DMS53 treated with DMSO at 0.1 percent for 48 hours (cell line): Measurements from ENCODE around the gene OSBP2.

Experiments
- DNase-seq: peaks from one replicate; lab custom pipeline; 2025; ENCODE audit not compliant: unreplicated experiment; lab: John Stamatoyannopoulos, UW

The OSBP2 gene

DNA sequence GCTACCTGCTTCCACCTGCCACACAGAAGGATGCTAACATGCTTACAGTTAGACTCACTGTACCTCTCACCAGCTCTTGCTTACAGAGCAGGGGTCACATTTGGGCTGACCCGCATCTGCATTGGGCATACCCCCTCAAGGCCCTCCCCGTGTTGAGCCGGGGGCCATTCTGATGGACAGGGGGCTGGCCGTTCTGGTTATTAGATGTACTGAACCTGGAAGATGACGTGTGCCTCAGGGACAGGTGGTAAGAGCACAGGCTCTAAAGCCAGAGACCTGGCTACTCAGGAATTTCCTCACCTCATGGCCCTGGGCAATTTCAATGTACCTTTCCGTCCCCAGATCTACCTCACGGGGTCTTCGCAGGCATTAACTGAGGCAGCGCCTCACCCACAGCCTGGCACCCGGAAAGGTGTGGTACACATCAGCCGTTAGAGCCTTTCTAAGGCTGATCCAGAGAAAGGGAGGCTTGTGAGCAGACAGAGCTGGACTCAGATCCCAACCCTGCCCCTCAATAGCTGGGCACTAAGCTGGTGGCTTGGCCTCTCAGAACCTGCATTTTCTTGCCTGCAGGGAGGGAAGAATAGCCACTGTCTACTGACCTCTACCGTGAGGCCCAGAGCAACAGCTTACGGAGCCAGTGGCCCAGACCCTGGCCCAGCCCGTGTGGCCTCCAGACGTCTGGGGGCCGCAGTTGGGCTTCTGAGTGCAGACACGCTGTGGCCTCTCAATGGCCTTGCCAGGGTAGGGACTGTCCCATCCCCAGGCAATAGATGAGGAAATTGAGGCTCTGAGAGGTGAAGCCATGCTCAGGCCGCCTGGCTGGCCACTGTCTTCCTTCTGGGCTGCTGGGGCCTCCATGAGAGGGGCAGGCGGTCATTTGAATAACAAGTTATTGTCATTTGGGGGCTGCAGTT lies 173.3 kb downstream of the OSBP2 start:
- no peak for DNase-seq

DNA sequence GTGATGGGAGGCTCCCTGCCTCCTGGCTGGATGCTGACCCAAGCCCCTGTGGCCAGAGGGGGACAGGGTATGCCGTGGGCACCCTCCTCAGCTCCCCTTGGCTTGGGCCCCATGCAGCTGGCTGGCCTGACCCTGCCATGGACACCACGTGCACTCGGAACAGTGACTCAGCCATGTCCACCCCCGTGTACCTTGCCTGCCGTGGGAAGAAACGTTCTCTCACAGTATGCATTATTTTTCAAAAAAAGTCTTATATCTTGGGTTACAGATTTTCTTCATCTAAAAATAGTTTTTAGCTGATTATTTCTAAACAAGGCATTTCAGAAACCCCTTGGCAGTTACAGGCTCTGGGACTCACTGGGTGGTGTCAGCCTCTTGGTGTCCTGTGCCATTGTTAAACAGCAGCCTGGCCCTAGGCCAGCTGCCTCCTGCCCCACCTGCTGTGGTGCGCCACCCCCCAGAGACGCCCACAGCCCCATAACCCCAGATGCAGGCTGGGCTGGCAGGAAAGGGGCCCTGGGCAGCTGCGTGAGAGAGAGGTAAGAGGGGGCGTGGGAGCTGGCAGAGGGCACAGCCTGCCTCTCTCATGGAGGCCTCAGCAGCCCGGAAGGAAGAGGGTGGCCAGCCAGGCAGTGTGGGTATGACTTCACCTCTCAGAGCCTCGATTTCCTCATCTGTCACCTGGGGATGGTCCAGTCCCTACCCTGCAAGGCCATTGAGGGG lies 174.2 kb downstream of the OSBP2 start:
- no peak for DNase-seq

DNA sequence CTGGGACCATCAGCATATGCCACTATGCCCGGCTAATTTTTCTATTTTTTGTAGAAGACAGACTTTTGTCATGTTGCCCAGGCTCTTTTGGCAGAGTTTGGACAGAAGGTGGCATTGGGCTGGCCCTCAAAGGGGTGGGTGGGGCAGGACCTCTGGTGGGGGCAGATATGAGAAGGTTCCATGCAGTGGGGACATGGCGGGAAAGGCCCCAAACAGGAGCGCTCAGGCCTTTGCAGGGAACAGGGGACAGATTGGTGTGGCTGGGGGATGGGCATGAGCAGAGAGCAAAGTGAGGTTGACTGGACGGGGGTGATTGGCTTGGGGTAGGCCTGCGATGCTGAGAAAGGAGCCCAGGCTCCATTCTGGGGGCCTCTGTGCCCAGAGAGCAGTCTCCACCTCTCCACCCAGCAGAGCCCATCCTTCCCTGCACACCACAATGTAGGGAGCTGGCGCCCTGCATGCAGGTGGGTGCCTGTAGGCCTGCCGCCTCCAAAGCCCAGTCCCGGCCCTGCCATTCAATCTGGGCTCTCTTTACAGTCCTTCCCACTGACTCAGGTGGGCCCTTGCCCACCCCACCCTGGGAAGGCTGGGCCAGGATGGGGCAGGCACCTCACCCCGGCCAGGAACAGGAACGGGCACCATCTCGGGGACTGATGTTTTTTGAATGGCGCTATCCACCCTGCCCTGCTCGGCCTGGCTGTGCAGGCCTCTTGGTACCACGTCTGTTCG lies 175.2 kb downstream of the OSBP2 start:
- DNase-seq, result no peak

DNA sequence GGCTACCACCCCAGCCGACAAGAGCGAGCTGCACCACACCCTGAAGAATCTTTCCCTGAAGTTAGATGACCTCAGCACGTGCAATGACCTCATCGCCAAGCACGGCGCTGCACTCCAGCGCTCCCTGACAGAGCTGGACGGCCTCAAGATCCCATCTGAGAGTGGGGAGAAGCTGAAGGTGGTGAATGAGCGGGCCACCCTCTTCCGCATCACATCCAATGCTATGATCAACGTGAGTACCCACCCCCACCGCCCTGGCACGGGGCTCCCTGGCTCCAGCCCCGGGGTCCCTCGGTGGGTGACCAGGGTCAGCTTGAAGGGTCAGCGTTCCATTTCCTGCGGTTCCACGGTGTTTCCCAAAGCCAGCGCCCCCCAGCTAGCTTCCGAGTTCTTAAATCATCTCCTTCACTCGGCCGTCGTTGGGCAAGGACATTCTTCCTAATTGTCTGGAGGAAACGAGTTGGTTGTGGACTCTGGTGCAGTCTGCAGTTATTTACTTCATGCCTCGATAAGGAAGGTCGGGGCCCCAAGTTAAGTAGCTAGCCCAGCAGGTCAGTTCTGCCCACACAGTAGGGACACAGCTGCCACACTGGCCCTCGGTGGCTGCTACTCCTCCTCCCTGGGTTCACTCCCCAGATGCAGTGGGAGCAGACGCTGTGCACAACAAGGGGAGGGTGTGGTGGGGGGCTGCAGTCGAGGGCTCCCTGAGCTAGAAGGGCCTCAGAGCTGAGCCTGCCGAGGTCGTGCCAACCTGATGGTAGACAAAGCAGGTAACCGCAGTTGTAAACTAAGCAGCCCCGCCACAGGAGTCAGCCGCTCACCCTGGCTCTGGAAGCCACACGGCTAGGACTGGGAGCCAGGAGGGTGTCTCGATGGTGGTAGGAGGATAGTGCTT lies 176.0 kb downstream of the OSBP2 start:
- DNase-seq, result no peak

DNA sequence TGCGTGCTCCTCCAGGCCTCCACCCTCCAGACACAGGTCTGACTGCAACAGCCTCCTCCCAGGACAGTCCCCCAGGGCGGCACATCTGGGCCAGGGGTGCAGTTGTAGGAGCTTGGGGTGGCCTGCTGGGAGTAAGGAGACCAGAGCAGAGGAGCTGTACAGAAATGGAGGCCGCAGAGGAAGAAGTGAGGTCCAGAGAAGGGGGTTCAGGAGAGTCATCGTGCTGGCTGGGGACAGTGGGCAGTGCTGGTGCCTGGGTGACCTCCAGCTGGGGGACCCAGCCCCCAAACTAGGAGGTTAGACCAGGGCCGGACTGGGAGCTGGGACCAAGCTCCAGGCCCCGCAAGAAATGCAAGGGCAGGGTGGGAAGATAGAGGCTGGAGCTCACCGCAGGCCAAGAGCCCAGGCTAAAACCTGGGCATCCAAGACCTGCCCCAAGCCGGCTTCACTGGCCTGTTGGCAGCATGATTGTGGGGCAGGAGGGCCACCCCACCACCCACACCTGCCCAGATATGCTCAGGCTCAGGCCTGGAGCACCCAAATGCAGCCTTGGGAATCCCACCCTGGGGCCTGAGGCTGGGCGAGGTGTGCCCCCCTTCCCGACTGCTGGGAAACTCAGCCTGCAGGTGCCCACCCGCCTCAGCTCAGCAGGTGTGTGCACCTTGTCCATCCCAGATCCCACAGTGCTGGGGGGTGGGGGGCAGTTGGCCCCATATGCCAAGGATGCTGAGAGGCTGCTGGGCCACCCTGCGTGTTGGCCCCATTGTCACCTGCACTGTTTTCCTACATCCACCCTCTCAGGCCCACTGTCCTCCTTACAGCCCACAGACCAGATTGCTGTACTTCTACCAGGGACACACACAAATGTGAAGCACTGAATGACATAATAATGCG lies 177.0 kb downstream of the OSBP2 start:
- no peak for DNase-seq

DNA sequence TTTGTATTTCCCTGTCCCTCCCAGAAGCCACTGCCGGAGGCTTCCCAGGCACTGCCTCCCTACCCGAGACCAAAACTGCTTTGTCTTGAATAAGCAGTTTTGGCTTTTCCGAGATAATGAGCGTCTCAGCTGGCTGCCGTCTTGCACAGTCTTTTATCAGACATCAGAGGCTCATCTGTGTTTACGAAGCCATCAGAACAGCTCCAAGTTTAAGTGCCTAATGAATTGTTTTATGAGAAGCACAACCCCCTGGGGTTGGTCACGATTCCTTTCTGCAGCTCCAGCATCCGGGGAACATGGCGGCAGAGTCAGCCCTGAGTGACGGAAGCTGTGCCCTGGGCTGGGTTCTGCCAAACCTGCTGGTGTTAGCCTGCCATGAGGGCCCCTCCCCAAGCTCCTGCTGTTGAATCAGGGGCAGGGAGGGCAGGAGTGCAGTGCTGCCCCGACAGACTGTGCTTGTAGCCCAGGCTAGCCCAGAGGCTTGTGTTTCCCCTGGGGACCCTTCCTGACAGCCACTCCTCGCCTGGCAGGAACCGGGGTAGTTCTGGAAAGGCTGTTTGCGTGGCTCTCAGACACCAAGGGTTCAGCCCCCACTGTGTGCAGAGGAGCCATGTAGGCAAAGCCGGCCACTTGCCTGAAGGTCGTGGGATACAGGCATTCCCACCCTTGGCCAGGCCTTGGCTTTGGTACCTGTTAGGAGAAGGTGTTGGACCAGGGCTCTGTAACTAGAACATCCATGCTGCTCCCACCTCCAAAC lies 177.8 kb downstream of the OSBP2 start:
- no peak for DNase-seq

DNA sequence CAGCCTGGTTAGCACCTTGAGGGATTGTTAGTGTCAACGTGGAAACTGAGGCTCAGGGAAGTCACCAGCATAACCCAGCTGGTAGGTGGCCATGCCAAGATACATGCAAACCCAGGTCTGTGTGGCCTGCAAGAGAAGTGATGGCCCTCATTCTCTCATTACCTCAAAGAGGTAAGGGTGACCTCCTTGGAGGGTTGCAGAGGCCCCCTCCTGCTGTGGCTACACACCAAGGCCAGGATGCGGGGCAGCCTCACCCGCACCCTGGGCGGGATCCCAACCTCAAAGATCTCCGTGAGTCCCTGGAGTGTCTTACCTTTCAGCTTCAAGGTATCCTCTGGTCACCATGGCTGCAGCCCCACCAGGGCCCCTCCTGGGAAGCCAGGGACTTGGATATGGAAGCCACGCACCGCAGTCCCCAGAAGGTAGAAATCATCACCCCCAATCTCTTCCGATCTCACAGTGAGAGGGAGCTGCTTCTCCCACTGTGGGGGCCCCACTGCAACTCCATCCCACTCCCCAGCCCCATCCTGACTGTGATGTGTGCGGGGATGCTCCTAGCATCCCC lies 178.5 kb downstream of the OSBP2 start:
- DNase-seq, result no peak

DNA sequence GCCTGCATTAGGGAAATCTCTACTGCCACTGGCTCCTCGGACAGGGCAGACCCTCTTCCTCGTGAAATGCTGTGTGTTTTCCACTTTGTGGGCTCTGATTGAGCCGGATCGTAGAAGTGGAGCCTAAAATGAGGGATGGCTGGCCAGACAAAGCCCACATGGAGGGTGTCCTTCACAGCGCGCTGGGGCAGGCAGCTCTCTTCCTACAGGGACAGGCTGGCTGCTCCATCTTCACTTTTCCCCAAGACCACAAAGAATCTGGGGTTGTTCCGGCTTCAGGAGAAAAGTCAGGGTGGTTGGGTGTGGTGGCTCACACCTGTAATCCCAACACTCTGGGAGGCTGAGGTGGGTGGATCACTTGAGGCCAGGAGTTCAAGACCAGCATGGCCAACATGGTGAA lies 179.0 kb downstream of the OSBP2 start:
- no peak for DNase-seq

DNA sequence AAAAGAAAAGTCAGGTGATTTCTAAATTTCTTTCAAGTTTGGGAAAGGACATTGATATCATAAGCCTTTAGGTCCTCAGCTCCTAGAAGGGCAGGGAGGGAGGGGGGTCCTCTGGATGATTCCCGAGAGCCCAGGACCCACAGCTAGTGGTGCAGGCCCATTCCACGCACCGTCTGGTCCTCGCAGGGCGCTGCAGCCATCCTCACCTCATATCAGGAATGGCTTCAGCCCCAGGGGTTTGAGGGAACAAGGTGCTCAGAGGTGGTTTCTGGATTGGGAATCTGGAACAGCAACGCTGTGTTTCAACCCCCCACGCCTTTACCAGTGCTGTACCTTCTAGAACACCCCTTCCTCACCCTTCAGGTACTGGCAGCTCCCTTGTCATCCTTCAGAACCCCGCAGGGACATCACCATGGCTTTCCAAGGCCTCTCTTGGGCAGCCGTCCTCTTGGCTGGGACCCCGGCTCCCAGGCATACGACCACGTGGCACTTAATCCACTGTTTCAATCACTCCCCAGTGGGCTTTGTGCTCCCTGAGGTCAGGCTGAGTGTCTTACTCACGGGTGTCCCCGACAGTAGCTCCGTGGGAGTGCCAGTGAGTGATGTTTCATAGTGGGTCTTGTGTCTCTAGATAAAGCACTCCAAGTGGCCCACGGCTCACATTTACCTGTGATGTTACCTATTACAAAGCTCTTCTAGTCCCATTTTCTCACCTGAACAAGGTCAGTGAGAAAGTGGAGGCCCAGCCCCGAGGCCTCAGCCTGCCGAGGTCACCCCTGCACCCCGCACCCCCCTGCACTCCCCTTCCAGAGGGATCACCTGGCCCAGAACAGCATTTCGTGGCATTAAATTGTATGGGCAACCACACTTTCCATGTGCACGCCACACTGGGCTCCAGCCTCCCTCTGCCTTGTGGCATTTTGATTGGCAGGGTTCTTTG lies 180.0 kb downstream of the OSBP2 start:
- DNase-seq, result no peak

DNA sequence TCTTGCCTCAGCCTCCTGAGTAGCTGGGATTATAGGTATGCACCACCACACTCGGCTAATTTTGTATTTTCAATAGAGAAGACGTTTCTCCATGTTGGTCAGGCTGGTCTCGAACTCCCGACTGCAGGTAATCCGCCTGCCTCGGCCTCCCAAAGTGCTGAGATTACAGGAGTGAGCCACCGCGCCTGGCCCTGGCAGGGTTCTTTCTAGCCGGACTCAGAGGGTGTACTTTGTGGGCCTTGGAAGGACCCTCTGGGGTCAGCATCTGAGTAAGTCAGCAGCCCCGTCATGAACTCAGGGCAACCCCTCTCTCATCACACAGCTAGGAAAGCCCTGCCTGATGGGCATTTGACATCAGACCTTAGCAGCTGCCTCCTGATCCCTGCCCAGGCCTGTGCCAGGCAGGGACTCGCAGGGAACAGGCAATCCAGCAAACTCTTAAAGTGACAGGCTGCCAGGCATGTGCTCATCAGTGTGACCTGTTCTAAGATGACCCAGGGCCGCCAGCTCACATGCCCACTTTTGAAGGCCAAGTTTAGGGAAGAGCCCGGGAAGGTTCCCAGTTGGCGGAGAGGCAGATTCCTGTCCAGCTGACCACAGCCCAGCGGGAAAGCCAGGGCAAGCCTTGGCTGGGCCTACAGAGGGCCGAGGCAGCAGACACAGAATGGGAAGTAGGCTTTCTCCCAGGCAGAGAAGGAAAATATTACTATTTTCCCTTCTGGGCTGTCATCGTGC lies 181.0 kb downstream of the OSBP2 start:
- DNase-seq, result no peak

DNA sequence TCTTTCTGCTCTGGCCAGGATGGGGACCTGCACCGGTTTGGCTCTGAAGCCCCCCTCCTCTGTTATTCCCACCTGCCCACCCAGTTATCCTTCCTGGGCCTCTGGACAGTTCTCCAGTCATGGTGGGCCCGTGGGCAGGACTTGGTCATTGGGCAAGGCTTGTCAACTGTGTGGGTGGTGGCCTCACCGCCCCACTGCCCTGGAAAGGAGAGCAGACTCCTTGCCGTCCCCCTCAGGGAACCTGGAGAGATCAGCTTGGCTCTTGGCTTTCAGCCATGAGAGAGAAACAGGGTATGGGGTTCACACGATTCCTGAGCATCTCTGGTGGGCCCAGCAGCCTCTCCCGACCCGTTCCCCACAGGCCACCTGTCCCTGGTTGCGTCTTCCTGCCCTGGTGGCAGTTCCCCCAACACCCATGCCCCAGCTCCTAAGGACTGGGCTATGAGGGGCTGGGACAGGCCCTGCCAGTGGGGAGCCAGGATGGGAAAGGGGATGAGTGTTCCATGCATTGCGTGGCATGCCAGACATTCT lies 181.6 kb downstream of the OSBP2 start:
- no peak for DNase-seq

DNA sequence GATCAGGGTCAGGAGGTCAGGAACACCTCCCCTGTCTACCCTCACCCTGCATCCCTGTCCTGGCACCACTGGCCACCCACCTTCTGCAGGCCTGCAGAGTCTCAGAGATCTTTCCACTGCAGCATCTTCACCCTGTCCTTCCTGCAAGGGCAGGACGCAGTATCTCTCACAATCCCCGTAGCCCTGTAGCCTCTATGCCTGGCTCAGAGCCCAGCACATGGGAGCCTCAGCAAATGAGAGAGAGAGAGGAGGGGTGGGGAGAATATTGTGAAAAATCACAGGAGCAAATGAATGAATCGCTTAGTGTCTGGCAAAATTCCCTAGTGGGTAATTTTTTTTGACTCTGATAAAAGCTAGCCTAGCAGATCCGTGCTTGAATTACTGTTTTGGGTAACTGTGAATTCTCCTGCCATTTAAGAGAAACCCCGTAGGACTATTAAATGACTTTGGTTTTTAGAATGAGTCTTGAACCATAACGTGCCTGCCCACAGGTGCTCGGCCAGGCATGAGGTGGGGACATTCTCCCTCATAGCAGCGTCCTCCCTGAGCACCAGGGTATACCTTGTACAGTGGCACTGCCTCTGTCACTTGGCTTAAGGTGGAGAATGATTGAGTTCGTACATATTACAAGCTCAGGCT lies 182.4 kb downstream of the OSBP2 start:
- DNase-seq, result no peak

DNA sequence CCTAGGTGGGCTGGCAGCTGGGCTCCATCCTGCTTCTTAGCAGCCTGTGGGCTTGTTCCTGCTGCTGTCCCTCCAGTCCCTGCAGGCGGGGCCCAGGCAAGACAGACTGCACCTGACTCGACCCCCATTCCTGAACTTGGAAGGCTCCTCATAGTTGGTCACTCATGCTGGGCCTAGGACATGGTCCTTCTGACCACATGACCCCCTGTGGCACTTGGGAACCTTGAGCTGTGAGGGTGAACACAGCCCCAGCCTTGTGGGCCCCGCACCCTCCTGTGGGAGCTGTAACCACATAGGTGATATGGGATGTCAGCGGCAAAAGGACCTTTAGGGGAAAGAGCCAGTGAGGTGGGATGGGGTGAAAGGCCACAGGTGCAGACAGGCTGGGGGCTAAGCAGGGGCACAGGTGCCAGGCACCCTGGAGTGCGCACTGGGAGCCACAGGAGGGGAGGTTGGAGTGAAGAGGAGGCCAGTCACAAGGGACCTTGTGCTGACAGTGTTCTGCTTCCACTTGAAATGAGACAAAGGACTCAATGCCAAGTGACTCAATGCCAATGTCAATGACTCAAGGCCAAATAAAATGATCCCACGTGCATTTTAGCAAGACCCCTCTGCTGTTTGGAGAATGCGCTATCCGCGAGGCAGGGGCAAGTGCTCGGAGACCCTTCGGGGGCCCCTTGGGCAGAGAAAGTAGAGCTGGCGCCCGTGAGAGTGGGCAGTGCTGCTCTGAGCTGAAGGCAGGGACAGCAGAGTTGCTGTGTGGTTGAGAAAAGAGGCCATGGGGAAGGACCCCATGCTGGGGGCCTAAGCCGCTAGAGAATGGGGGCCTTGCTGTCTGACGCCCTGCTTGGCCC lies 183.2 kb downstream of the OSBP2 start:
- no peak for DNase-seq

DNA sequence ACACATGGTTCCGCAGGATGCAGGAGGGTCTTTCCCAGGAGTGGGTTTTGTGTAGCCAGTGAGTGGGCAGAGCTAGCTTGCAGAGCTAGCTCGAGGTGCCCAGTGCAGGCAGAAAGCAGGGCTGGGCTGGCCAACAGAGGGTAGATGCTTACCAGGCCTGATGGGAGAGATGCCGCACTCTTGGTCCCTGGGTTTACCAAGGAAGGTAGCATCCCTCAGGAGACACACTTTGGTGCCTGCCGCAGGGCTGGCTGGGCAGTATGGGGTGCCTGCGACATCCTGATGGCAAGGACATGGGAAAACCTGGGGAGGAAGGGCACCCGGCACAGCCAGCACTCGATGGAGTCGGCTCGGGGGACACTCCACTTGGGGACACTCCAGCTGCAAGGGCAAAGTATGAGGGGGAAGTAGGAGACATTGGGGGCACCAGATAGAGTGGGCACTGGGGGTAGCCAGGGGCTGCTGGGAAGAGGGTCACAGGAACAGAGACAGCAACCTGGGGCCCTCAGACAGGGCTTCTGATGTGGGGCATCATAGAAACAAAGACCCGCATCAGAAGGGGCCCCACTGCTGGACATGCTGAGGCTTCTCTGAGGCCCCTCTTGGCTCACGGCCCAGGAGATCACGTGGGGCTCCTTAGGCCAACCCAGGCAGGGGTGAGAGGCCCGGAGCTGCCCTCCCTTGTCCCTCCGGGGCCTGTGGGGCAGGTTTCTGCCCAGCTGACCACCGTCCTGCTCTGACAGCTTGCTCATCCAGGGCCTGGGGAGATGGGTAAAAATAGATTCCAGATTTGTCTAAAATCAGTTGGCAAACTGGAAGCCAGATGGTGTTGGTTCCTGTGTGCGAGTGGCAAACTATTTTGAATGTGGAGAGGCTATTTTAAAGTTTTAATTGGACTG lies 184.1 kb downstream of the OSBP2 start:
- no peak for DNase-seq
